Pancreas (tissue), 10 donors: ENCODE measurements around the gene DHCR24. TPM values are rescaled to one million over a fixed set of nuclear protein-coding genes. Genes with fewer than 3 reads are reported as not detected.
A peak's percentile ranks its signal among the peaks of the same experiment; 100 is the strongest.

Source experiments
- ATAC-seq, 4 donors: fragments of 200-7000 bp; cut with Tn5 transposase; one replicate each; pipeline versions ENCODE4 v1.8.0 to v1.9.1; 2020; ENCODE audit warnings: mild to moderate bottlenecking in 4 of 4, moderate library complexity in 4 of 4
- DNase-seq, 6 donors: peaks; one replicate each; pipeline ENCODE4 v3.0.0-alpha.2; 2020
- FAIRE-seq: peaks from 2 replicates; lab custom pipeline; 2012; peaks lifted over from hg19 to GRCh38; lab: Jason Lieb, UNC
- H3K27ac ChIP-seq, 4 donors: fragments of 200-600 bp; sonication (generic); 1 replicate in 3 of 4; 2 replicates in 1 of 4; pipeline versions ENCODE4 v1.5.0 to v1.8.0; 2020
- H3K27me3 ChIP-seq, 4 donors: fragments of 200-600 bp; one replicate each; pipeline ENCODE4 v1.8.0; 2021
- H3K36me3 ChIP-seq, 3 donors: fragments of 200-600 bp; sonication (generic) in 1 of 3; one replicate each; pipeline versions ENCODE4 v1.5.0 to v1.8.0; 2020 to 2021
- H3K4me1 ChIP-seq, 3 donors: fragments of 200-600 bp; one replicate each; pipeline ENCODE4 v1.8.0; 2021
- H3K4me3 ChIP-seq, 4 donors: fragments of 200-600 bp; sonication (generic) in 2 of 4; one replicate each; pipeline versions ENCODE4 v1.5.0 to v1.8.0; 2020 to 2021
- H3K9me3 ChIP-seq, 4 donors: fragments of 200-600 bp; one replicate each; pipeline ENCODE4 v1.8.0; 2021
- CTCF ChIP-seq, 4 donors: fragments of 200-600 bp; sonication (generic) in 3 of 4; IDR thresholded peaks; one replicate each; pipeline versions ENCODE4 v1.5.0 to v1.8.0; 2021; ENCODE audit warnings: antibody characterized with exemption in 4 of 4
- WGBS, 2 donors: extraction: QIAGEN DNeasy Blood & Tissue Kit; methylation state at CpG; one replicate each; pipeline ENCODE4 v1.1.7; 2013; 5-methylcytosine and 5-hydroxymethylcytosine counted together
- intact Hi-C, 3 donors: fragments of 100-400 bp; cut with DNase I; formaldehyde crosslinking; loops; one replicate each; pipeline versions ENCODE4 v1.11.1 to v1.14.2; 2022
- polyA plus RNA-seq, 2 donors: library from polyadenylated mRNA; stranded (reverse); fragments of 200-250 nt; gene quantifications; one replicate each; pipeline ENCODE4 v1.2.3, GENCODE V29; 2013
- total RNA-seq, 6 donors: library from RNA; stranded (reverse); fragmentation: NEBNext Ultra II Directional in 4 of 6; extraction: Animal tissue kit (Norgen Biotek cat#: 25700) in 4 of 6; gene quantifications; one replicate each; pipeline versions ENCODE4 v1.2.1 to v1.2.4, GENCODE V29; 2021 to 2023
- donor health status: healthy with polysubstance abuse.
- donor health status: DM: no; HTN: no; CAD: no; lungs with moderate emphysema.
- donor health status: DM: no; HTN: no; CAD: no.
- donor health status: control.
- donor health status: control.
- donor health status: Bipolar disorder and iron deficiency.
- donor health status: DM: yes; HTN: yes; CAD: no.
- donor health status: DM: no; HTN: no; CAD: no.
- donor health status: DM: no; HTN: no; CAD: no.
- donor health status: DM: yes; HTN: yes; CAD: no.

Gene DHCR24
- total and polyA plus RNA-seq, 8 donors = 10.6 to 64.7 (median 23.6) TPM

- no peak overlapping the region for H3K27ac ChIP-seq
- no peaks in the 10 kb centered on the region for H3K4me1 ChIP-seq
- no peak overlapping the region for H3K4me3 ChIP-seq
- 71 to 74% methylated on average over 18 of the region's 18 CpGs for WGBS, 2 donors
- no peak for TF ChIP-seq CTCF (IDR thresholded peaks at IDR 0.05)
- intact Hi-C loops = loop anchor here in 2 of 3 donors (5.0 to 10.0 kb wide), 4 partner anchors 140 to 937 kb away; no protein-coding TSS in a partner anchor
- DNase-seq (no peak), ATAC-seq (no peak), FAIRE-seq (no peak)
- no peaks in the 10 kb centered on the region for H3K9me3 ChIP-seq
- H3K27me3 ChIP-seq = no peaks in the 10 kb centered on the region
- H3K36me3 ChIP-seq = no peaks in the 10 kb centered on the region
Measured at GRCh38 chr1:54811739-54812655, 75.0 kb downstream of the DHCR24 start.

GRCh38 chr1:54811066-54811465 is 75.9 kb downstream of the DHCR24 start:
- Histone ChIP-seq H3K27ac (no peak overlapping the region), H3K4me3 (no peak overlapping the region), H3K27me3 (no peaks in the 10 kb centered on the region), H3K4me1 (no peaks in the 10 kb centered on the region), H3K9me3 (no peaks in the 10 kb centered on the region), H3K36me3 (no peaks in the 10 kb centered on the region)
- no peak for TF ChIP-seq CTCF (IDR thresholded peaks at IDR 0.05)
- FAIRE-seq (no peak), ATAC-seq (no peak), DNase-seq (no peak)
- intact Hi-C loops = loop anchor here in 2 of 3 donors (5.0 to 10.0 kb wide), 4 partner anchors 139 to 936 kb away; no protein-coding TSS in a partner anchor
- WGBS, 2 donors = 73 to 82% methylated on average over 5 of the region's 5 CpGs

- peak; percentile 28 to 70 (median 64) for TF ChIP-seq CTCF (IDR thresholded peaks at IDR 0.05)
- H3K9me3 ChIP-seq = no peaks in the 10 kb centered on the region
- 29 to 30% methylated on average over 13 of the region's 13 CpGs for WGBS, 2 donors
- no peaks in the 10 kb centered on the region for H3K36me3 ChIP-seq
- intact Hi-C loops = loop anchor here in 2 of 3 donors (5.0 to 10.0 kb wide), 4 partner anchors 138 to 936 kb away; no protein-coding TSS in a partner anchor
- H3K4me1 ChIP-seq = no peaks in the 10 kb centered on the region
- ATAC-seq = peak; percentile 91 to 99 (median 97)
- FAIRE-seq = no peak
- peak in 5 of 6 donors; percentile 43 to 83 (median 68) for DNase-seq
- H3K27me3 ChIP-seq = no peaks in the 10 kb centered on the region
- H3K27ac ChIP-seq = no peak overlapping the region
- no peak overlapping the region for H3K4me3 ChIP-seq
Measured at GRCh38 chr1:54810153-54810942, 76.6 kb downstream of the DHCR24 start.

GRCh38 chr1:54809496-54810074 is 77.4 kb downstream of the DHCR24 start:
- ATAC-seq (peak in 2 of 4 donors; percentile 38 to 44), FAIRE-seq (no peak), DNase-seq (no peak)
- Histone ChIP-seq H3K4me3 (no peak overlapping the region), H3K36me3 (no peaks in the 10 kb centered on the region), H3K4me1 (peaks cover 0 to 3% (median 0%) of the 10 kb centered on the region in 3 donors), H3K9me3 (no peaks in the 10 kb centered on the region), H3K27ac (no peak overlapping the region), H3K27me3 (no peaks in the 10 kb centered on the region)
- TF ChIP-seq CTCF (IDR thresholded peaks at IDR 0.05) = no peak
- WGBS, 2 donors = 28 to 29% methylated on average over 3 of the region's 3 CpGs
- intact Hi-C loops = loop anchor here in 2 of 3 donors (5.0 to 10.0 kb wide), 5 partner anchors 137 to 935 kb away; no protein-coding TSS in a partner anchor
